HFFc6 (cell line): ENCODE measurements around the gene RBM5. TPM values are rescaled to one million over a fixed set of nuclear protein-coding genes. Genes with fewer than 3 reads are reported as not detected.

Experiments used
- DNase-seq: peaks from one replicate; pipeline ENCODE4 v3.0.0-alpha.2; 2018
- H3K27ac Mint-ChIP-seq: 2 replicates; pipeline ENCODE4 v1.8.0; 2020; ENCODE audit warnings: mild to moderate bottlenecking, mixed read lengths
- H3K27me3 Mint-ChIP-seq: 2 replicates; pipeline ENCODE4 v1.8.0; 2021; ENCODE audit warnings: mild to moderate bottlenecking, moderate library complexity, mixed read lengths; ENCODE audit not compliant: insufficient read depth
- H3K36me3 Mint-ChIP-seq: 2 replicates; pipeline ENCODE4 v1.8.0; 2021; ENCODE audit warnings: low read depth, mixed read lengths
- H3K4me1 Mint-ChIP-seq: 2 replicates; pipeline ENCODE4 v1.8.0; 2020; ENCODE audit warnings: low read depth, mixed read lengths
- H3K4me3 Mint-ChIP-seq: 2 replicates; pipeline ENCODE4 v1.8.0; 2020; ENCODE audit warnings: mild to moderate bottlenecking, moderate library complexity, mixed read lengths
- H3K9me3 Mint-ChIP-seq: 2 replicates; pipeline ENCODE4 v1.8.0; 2020; ENCODE audit warnings: mild to moderate bottlenecking, mixed read lengths
- CTCF ChIP-seq: fragments of 200-600 bp; sonication (generic); IDR thresholded peaks from 2 replicates; pipeline ENCODE4 v1.5.0; 2021; ENCODE audit warnings: antibody characterized with exemption, mild to moderate bottlenecking
- total RNA-seq, 6 experiments: library from RNA; stranded (reverse); fragmentation: NEBNext Ultra II Directional; extraction: Animal tissue kit (Norgen Biotek cat#: 25700); gene quantifications; 2 replicates in 1 of 6; 3 replicates in 5 of 6; pipeline ENCODE4 v1.2.3, GENCODE V29; 2021

RBM5 gene
- total RNA-seq, 6 experiments from 2014 or later: 69.3 to 83.8 (median 78.5) TPM

DNA sequence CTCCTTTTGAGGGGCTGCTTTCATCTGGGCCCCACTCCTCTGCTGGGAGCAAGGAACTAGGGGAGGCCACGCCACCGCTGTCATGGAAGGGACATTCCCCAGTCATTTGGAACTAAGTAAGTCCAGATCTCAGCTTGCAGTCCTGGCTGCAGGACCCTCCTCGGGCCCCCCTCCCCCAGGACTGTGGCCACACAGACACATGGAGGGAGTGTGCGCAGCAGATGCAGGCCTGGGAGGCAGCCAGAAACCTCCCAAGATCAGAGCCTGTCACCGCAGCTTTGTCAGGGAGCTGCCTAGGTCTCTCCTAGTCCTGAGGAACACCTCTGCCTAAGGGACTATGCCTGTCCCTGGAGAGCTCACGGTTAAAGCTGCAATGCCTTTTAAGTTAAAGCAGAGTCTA is 59.1 kb downstream of the RBM5 start:
- Mint-ChIP-seq H3K4me3 (no peak overlapping the region), H3K27ac (no peak overlapping the region), H3K4me1 (no peaks in the 10 kb centered on the region), H3K27me3 (no peaks in the 10 kb centered on the region; the same call in 1 of the 2 replicates), H3K36me3 (no peaks in the 10 kb centered on the region), H3K9me3 (no peaks in the 10 kb centered on the region)
- TF ChIP-seq CTCF: no peak
- no peak for DNase-seq

DNA sequence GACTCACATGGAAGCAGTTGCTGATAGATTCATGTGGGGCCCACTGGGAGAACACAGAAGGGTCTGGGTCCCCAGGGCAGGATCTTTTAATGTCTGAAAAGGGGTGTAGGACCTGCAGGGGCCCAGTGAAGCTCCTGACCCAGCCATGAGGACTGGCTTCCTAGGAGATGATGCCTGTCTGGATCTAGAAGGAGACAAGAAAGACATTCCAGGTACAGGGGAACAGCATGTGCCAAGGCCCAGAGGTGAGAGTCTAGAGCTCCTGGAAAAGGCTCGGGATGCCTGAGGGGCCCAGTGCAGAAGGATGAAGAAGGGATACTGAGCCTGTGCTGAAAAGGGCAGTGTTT is 61.7 kb downstream of the RBM5 start:
- Mint-ChIP-seq H3K9me3 (no peaks in the 10 kb centered on the region), H3K4me1 (peaks cover 6% of the 10 kb centered on the region; the same call in 1 of the 2 replicates), H3K36me3 (no peaks in the 10 kb centered on the region), H3K27ac (no peak overlapping the region), H3K27me3 (peaks cover 6% of the 10 kb centered on the region), H3K4me3 (no peak overlapping the region)
- no peak for DNase-seq
- TF ChIP-seq CTCF: no peak

- no peak overlapping the region for H3K27ac Mint-ChIP-seq
- no peak overlapping the region for H3K4me3 Mint-ChIP-seq
- no peaks in the 10 kb centered on the region for H3K36me3 Mint-ChIP-seq
- H3K4me1 Mint-ChIP-seq: peaks cover 10% of the 10 kb centered on the region
- peaks cover 6% of the 10 kb centered on the region for H3K27me3 Mint-ChIP-seq
- no peaks in the 10 kb centered on the region for H3K9me3 Mint-ChIP-seq
- TF ChIP-seq CTCF: no peak
- no peak for DNase-seq
These were observed 62.4 kb downstream of the RBM5 start for GRCh38 chr3:50150863-50151686.

- H3K27ac Mint-ChIP-seq: no peak overlapping the region
These were observed 63.0 kb downstream of the RBM5 start for GRCh38 chr3:50151728-50152127.

DNA sequence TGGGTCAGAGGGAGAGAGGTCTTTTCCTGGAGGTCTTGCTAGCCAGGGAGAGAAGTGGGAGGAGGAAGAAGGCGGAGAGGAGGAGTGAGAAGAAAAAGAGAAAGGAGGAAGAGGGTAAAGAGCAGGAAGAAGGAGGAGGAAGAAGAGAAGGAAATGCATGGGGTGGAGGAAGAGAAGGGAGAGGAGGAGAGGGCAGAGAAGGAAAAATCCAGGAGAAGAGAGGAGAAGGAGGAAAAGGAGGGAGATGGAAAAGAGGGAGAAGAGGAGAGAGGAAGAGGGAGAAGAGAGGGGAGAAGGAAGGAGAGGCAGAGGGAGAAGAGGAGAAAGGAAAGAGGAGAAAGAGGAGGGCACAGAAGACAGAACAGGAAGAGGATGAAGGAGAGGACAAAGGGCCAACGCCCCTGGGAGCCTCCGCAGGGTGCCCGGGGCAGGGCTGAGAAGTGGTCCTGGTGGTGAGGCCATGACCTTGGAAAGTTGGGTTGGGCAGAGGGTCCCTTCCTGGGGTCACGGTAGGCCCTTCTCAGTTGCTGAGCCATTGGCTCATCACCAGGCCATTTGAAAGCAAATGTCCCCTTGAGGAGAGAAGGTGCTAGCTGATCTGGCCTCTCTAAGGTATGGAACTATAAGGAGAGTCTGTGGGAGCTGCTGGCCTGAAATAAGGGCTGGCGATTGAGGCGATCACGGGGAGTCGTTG is 65.2 kb downstream of the RBM5 start:
- no peak for DNase-seq
- Mint-ChIP-seq H3K4me1 (peaks cover 39% of the 10 kb centered on the region), H3K9me3 (no peaks in the 10 kb centered on the region), H3K27ac (no peak overlapping the region), H3K27me3 (peaks cover 6% of the 10 kb centered on the region), H3K36me3 (no peaks in the 10 kb centered on the region), H3K4me3 (peak overlapping the region; percentile 64)
- TF ChIP-seq CTCF: no peak

More at GRCh38 chr3:50151728-50152127, 63.0 kb downstream of the RBM5 start:
- Mint-ChIP-seq H3K4me1 (peaks cover 17% of the 10 kb centered on the region), H3K27me3 (peaks cover 6% of the 10 kb centered on the region), H3K9me3 (no peaks in the 10 kb centered on the region), H3K36me3 (no peaks in the 10 kb centered on the region), H3K4me3 (no peak overlapping the region)
- DNase-seq: no peak
- no peak for TF ChIP-seq CTCF
